Testis (tissue), 2 donors: Measurements from ENCODE around the gene S100A9.

Experiments used
- CTCF ChIP-seq, 3 experiments: fragments of 450-650 bp in 2 of 3; fragments of 200-600 bp in 1 of 3; sonication (generic) in 1 of 3; IDR thresholded peaks; one replicate each; pipeline ENCODE4 v1.5.1; 2016 to 2019; ENCODE audit warnings: antibody characterized with exemption in 3 of 3, mild to moderate bottlenecking in 2 of 3, moderate library complexity in 1 of 3
- POLR2A ChIP-seq: fragments of 450-650 bp; IDR thresholded peaks from one replicate; pipeline ENCODE4 v1.6.1; 2017; ENCODE audit warnings: antibody characterized with exemption, mild to moderate bottlenecking, moderate library complexity

- TF ChIP-seq CTCF (IDR thresholded peaks at IDR 0.05) (no peak), POLR2A (no peak)
Measured at GRCh38 chr1:153395136-153395685, 37.6 kb downstream of the S100A9 start.
